HEK293 (cell line): ENCODE measurements around the gene TMEM45A.

ENCODE experiments used
- CTCF ChIA-PET: fragments of 350-600 bp; formaldehyde crosslinking; extraction: SDS; loops from one replicate; lab custom pipeline; 2021; ENCODE audit warnings: antibody characterized with exemption; lab: Yijun Ruan, JAX
- POLR2A ChIA-PET: fragments of 300-600 bp; formaldehyde crosslinking; extraction: SDS; loops from one replicate; lab custom pipeline; 2020; ENCODE audit warnings: antibody characterized with exemption, inconsistent platforms; lab: Yijun Ruan, JAX
- H3K27ac ChIP-seq: fragments of 200-500 bp; sonication (Bioruptor generic); 2 replicates; pipeline ENCODE4 v1.5.1; 2014; ENCODE audit warnings: low read depth, low read length, control low read depth, inconsistent platforms; ENCODE audit errors: extremely low read depth
- H3K36me3 ChIP-seq, 2 experiments: fragments of 200-500 bp in 1 of 2; sonication (Bioruptor generic) in 1 of 2; 1 replicate in 1 of 2; 2 replicates in 1 of 2; pipeline ENCODE4 v1.5.1; 2014 to 2017; ENCODE audit warnings: inconsistent platforms in 2 of 2, low read length in 2 of 2; ENCODE audit not compliant: control insufficient read depth in 2 of 2, insufficient read depth in 1 of 2
- H3K4me1 ChIP-seq: fragments of 200-500 bp; sonication (Bioruptor generic); 2 replicates; pipeline ENCODE4 v1.5.1; 2014; ENCODE audit warnings: mild to moderate bottlenecking, low read length, inconsistent platforms; ENCODE audit not compliant: control insufficient read depth, insufficient read depth
- H3K4me3 ChIP-seq: 2 replicates; pipeline ENCODE4 v1.5.1; 2011; ENCODE audit warnings: low read depth, mild to moderate bottlenecking, control low read depth, low read length, moderate library complexity
- H3K9me3 ChIP-seq: fragments of 200-500 bp; sonication (Bioruptor generic); 2 replicates; pipeline ENCODE4 v1.5.1; 2014; ENCODE audit warnings: low read depth, low read length, inconsistent platforms; ENCODE audit not compliant: control insufficient read depth, insufficient read depth
- HOXA7 ChIP-seq: sonication (generic); formaldehyde crosslinking; IDR thresholded peaks from 2 replicates; pipeline ENCODE4 v1.8.1; 2022; ENCODE audit warnings: missing genetic modification reagents, borderline replicate concordance
- SALL2 ChIP-seq: fragments of 450-650 bp; formaldehyde crosslinking; IDR thresholded peaks from 2 replicates; pipeline ENCODE4 v1.5.0; 2017; ENCODE audit warnings: missing biosample characterization, mild to moderate bottlenecking, missing genetic modification characterization, borderline replicate concordance
- TRIM28 ChIP-seq: IDR thresholded peaks from 2 replicates; pipeline ENCODE4 v1.6.1; 2011; ENCODE audit warnings: low read length, control low read depth, borderline replicate concordance
- ZNF169 ChIP-seq: fragments of 450-650 bp; formaldehyde crosslinking; IDR thresholded peaks from 2 replicates; pipeline ENCODE4 v1.5.1; 2016; ENCODE audit warnings: missing biosample characterization, missing genetic modification characterization
- ZNF433 ChIP-seq: fragments of 450-650 bp; formaldehyde crosslinking; IDR thresholded peaks from 2 replicates; pipeline ENCODE4 v1.5.1; 2016; ENCODE audit warnings: missing biosample characterization, missing genetic modification characterization, low read depth
- ZNF510 ChIP-seq: fragments of 450-650 bp; formaldehyde crosslinking; IDR thresholded peaks from 2 replicates; pipeline ENCODE4 v1.5.1; 2018; ENCODE audit warnings: mild to moderate bottlenecking, missing genetic modification characterization, missing biosample characterization; ENCODE audit not compliant: insufficient replicate concordance
- TF ChIP-seq, protein P1 (sequence below): fragments of 450-650 bp; formaldehyde crosslinking; IDR thresholded peaks from 2 replicates; pipeline ENCODE4 v1.5.1; 2016; ENCODE audit warnings: missing biosample characterization, missing genetic modification characterization
- TF ChIP-seq, protein P2 (sequence below): fragments of 450-650 bp; formaldehyde crosslinking; IDR thresholded peaks from 2 replicates; pipeline ENCODE4 v1.5.1; 2017; ENCODE audit warnings: missing biosample characterization, mild to moderate bottlenecking, missing genetic modification characterization, moderate library complexity
- TF ChIP-seq, protein P3 (sequence below): fragments of 450-650 bp; formaldehyde crosslinking; IDR thresholded peaks from 2 replicates; pipeline ENCODE4 v1.5.1; 2016; ENCODE audit warnings: missing biosample characterization, missing genetic modification characterization, borderline replicate concordance
- TF ChIP-seq, protein P4 (sequence below): fragments of 450-650 bp; formaldehyde crosslinking; IDR thresholded peaks from 2 replicates; pipeline ENCODE4 v1.5.1; 2016; ENCODE audit warnings: missing biosample characterization, missing genetic modification characterization
- TF ChIP-seq, protein P5 (sequence below): fragments of 450-650 bp; formaldehyde crosslinking; IDR thresholded peaks from 2 replicates; pipeline ENCODE4 v1.5.1; 2016; ENCODE audit warnings: missing biosample characterization, missing genetic modification characterization

The TMEM45A gene

DNA sequence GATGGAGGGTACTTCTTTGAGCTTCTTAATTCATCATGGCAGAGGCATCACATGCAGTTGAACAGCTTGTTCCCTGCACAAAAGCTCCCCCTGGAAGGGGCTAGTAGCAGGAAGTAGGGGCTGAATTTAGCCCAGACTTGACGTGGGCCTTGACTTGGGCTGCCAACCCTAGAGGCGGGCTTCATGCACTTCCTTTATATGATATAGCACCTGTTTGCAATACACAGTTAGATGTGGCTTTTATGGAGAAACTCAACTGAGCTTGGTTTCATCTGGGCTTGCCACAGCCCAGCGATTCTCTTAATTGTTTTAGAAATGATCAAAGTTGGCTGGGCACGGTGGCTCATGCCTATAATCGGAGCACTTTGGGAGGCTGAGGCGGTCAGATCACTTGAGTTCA lies 83.3 kb downstream of the TMEM45A start:
- Histone ChIP-seq H3K36me3 (no peaks in the 10 kb centered on the region), H3K4me1 (no peaks in the 10 kb centered on the region), H3K27ac (no peak overlapping the region), H3K4me3 (no peak overlapping the region), H3K9me3 (no peaks in the 10 kb centered on the region)
- CTCF ChIA-PET, result interaction anchor here (0.6 to 0.7 kb wide), 2 partner anchors 23 to 94 kb away, joined by 3 to 5 read pairs; no protein-coding TSS in a partner anchor
- POLR2A ChIA-PET, result no interaction called here
- TF ChIP-seq ZNF510 (tag by site-specific recombination) (no peak), TRIM28 (no peak)
- TF ChIP-seq, protein P1, sequence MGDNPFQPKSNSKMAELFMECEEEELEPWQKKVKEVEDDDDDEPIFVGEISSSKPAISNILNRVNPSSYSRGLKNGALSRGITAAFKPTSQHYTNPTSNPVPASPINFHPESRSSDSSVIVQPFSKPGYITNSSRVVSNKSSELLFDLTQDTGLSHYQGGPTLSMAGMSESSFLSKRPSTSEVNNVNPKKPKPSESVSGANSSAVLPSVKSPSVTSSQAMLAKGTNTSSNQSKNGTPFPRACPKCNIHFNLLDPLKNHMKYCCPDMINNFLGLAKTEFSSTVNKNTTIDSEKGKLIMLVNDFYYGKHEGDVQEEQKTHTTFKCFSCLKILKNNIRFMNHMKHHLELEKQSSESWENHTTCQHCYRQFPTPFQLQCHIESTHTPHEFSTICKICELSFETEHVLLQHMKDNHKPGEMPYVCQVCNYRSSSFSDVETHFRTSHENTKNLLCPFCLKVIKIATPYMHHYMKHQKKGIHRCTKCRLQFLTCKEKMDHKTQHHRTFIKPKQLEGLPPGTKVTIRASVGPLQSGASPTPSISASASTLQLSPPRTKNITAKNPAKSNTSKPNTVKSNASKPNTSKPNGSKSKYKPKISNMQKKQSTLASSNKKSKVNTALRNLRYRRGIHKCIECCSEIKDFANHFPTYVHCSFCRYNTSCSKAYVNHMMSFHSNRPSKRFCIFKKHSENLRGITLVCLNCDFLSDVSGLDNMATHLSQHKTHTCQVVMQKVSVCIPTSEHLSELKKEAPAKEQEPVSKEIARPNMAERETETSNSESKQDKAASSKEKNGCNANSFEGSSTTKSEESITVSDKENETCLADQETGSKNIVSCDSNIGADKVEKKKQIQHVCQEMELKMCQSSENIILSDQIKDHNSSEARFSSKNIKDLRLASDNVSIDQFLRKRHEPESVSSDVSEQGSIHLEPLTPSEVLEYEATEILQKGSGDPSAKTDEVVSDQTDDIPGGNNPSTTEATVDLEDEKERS (tag by site-specific recombination), result no peak
- TF ChIP-seq, protein P2, sequence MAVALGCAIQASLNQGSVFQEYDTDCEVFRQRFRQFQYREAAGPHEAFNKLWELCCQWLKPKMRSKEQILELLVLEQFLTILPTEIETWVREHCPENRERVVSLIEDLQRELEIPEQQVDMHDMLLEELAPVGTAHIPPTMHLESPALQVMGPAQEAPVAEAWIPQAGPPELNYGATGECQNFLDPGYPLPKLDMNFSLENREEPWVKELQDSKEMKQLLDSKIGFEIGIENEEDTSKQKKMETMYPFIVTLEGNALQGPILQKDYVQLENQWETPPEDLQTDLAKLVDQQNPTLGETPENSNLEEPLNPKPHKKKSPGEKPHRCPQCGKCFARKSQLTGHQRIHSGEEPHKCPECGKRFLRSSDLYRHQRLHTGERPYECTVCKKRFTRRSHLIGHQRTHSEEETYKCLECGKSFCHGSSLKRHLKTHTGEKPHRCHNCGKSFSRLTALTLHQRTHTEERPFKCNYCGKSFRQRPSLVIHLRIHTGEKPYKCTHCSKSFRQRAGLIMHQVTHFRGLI (tag by site-specific recombination), result no peak
- TF ChIP-seq, protein P3, sequence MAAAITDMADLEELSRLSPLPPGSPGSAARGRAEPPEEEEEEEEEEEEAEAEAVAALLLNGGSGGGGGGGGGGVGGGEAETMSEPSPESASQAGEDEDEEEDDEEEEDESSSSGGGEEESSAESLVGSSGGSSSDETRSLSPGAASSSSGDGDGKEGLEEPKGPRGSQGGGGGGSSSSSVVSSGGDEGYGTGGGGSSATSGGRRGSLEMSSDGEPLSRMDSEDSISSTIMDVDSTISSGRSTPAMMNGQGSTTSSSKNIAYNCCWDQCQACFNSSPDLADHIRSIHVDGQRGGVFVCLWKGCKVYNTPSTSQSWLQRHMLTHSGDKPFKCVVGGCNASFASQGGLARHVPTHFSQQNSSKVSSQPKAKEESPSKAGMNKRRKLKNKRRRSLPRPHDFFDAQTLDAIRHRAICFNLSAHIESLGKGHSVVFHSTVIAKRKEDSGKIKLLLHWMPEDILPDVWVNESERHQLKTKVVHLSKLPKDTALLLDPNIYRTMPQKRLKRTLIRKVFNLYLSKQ (tag by site-specific recombination), result no peak

DNA sequence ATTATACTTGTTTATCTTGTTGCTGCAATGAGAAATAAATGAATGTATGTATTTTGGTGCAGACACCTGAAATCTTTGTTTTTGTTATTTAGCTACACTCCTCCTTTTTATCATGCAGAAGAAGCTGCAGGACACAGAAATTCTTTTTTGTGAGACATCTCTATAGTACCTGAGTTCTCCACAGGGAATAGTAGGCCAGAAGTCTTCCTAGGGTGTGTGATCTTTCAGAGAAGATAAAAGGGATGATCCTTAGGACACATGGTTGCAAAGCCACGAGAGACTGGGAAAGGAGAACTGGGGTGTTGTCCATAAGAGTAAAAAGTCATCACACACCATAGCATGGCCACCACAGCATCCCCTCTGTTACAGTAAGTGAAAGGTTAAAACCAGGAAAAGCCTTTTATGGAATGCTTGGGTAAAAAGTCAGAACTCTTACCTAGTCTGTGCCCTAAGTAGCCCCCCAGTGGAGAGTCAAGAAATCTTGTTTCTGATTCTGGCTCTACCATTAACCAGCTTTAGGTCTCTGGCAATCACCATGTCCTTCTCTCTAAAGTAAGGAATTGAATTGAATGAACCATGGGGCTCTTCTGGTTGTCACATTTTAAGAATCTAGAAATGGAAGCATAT lies 85.1 kb downstream of the TMEM45A start:
- CTCF ChIA-PET, result interaction anchor here (0.7 to 1.0 kb wide), 3 partner anchors 23 to 116 kb away, joined by 3 to 6 read pairs (median 3); no protein-coding TSS in a partner anchor
- Histone ChIP-seq H3K9me3 (no peaks in the 10 kb centered on the region), H3K36me3 (no peaks in the 10 kb centered on the region), H3K4me3 (no peak overlapping the region), H3K27ac (no peak overlapping the region), H3K4me1 (no peaks in the 10 kb centered on the region)
- POLR2A ChIA-PET, result no interaction called here
- TF ChIP-seq, protein P4, sequence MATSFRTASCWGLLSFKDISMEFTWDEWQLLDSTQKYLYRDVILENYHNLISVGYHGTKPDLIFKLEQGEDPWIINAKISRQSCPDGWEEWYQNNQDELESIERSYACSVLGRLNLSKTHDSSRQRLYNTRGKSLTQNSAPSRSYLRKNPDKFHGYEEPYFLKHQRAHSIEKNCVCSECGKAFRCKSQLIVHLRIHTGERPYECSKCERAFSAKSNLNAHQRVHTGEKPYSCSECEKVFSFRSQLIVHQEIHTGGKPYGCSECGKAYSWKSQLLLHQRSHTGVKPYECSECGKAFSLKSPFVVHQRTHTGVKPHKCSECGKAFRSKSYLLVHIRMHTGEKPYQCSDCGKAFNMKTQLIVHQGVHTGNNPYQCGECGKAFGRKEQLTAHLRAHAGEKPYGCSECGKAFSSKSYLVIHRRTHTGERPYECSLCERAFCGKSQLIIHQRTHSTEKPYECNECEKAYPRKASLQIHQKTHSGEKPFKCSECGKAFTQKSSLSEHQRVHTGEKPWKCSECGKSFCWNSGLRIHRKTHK, result no peak
- TF ChIP-seq ZNF169 (tag by site-specific recombination) (no peak), HOXA7 (CRISPR knock-in tag) (no peak), ZNF433 (tag by site-specific recombination) (no peak), SALL2 (tag by site-specific recombination) (no peak)
- TF ChIP-seq, protein P5, sequence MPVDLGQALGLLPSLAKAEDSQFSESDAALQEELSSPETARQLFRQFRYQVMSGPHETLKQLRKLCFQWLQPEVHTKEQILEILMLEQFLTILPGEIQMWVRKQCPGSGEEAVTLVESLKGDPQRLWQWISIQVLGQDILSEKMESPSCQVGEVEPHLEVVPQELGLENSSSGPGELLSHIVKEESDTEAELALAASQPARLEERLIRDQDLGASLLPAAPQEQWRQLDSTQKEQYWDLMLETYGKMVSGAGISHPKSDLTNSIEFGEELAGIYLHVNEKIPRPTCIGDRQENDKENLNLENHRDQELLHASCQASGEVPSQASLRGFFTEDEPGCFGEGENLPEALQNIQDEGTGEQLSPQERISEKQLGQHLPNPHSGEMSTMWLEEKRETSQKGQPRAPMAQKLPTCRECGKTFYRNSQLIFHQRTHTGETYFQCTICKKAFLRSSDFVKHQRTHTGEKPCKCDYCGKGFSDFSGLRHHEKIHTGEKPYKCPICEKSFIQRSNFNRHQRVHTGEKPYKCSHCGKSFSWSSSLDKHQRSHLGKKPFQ (tag by site-specific recombination), result no peak
